Hepatic stellate cell (primary cell): ENCODE measurements around the gene TMTC2.

Source experiments
- DNase-seq: peaks from one replicate; pipeline ENCODE4 v3.0.0; 2011; ENCODE audit warnings: low spot score

Gene TMTC2

DNA sequence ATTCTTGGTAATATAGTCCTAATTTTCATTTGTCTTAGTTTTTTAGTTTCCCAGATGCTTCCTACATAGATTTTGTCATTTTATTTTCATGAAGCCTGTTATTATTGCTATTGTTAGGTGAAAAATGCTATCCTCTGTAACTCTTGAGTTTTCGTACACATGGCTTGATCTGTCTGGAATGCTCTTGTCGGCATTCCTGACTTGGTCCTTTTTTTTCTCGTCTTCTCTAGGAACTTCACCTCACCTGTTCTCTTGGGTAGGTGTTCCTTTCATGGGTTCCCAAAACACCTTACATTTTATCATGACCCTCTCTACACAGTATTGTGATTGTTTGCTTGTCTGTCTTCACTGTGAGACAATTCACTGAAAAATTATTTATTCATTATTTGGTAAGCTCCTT lies 267.4 kb downstream of the TMTC2 start:
- DNase-seq = no peak

DNA sequence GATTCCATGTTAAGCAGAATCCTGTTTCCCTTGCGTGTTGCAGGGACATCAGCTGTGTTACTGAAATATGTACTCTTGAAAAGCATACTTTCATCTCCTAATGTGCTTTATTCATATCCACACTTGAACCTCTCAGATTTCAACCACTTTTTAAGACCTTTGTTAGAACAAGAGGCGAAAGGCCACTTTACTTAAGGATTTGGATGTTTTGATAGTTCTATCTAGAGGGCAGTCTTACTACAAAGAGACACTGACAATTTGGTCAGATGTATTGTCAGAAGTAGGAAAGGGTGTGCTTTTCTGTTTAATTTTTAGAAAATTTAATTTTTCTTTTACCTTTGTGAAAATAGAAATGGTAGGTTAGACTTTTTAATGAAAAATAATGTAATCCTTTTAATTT lies 267.9 kb downstream of the TMTC2 start:
- DNase-seq = no peak

DNA sequence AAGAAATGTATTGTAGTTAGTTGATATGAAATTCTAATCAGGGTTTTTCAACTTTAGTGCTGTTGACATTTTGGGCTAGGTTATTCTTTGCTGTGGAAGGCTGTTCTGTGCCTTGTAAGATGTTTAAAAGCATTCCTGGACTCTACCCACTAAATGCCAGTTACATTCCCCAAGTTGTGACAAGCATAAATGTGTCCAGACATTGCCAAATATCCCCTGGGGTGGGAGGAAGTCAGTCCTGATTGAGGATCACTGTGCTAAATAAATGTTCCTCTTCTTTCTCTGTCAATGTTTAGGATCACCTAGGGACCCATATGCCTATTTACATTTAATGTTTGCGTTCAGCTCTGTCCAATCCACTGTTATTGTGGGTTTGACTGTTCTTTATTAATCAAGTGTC lies 268.3 kb downstream of the TMTC2 start:
- no peak for DNase-seq

DNA sequence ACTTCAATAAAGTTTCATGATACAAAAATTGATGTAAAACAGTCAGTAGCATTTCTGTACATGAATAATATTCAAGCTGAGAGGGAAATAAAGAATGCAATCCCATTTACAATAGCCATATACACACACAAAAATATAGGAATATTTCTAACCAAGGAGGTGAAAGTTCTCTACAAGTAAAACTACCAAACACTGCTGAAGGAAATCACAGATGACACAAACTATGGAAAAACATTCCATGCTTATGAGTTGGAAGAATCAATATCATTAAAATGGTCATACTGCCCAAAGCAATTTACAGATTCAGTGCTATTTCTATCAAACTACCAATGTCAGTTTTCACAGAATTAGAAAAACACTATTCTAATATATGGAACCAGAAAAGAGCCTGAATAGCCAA lies 272.3 kb downstream of the TMTC2 start:
- DNase-seq = no peak

DNA sequence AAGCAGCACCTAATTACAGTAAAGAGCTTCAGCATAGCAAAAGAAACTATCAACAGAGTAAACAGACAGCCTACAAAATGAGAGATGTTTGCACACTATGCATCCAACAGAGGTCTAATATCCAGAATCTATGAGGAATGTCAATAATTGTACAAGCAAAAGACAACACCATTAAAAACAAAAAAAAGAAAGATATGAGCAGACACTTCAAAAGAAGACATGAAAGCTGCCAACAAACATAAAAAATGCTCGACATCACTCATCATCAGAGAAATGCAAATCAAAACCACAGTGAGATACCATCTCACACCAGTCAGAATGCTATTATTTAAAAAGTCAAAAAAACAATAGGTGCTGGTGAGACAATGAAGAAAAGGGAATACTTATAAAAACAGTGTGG lies 273.1 kb downstream of the TMTC2 start:
- no peak for DNase-seq

DNA sequence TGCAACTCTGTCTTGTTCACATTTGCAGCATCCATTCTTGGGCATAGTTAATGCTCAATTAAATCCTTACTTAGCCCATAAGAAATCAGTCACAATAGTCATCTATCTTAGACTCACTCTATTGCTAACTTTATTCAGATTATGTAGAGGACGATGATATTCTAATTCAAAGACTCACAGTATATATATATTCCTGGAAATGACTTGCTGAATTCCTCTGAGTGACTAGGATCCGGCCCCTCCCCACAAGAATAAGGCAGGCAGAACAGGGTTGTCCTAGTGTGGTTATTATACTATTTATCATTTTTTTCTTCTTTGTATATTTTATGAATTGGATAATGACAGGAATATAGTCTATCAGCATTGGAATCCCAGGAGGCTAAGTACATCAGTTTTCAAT lies 275.1 kb downstream of the TMTC2 start:
- DNase-seq = no peak

DNA sequence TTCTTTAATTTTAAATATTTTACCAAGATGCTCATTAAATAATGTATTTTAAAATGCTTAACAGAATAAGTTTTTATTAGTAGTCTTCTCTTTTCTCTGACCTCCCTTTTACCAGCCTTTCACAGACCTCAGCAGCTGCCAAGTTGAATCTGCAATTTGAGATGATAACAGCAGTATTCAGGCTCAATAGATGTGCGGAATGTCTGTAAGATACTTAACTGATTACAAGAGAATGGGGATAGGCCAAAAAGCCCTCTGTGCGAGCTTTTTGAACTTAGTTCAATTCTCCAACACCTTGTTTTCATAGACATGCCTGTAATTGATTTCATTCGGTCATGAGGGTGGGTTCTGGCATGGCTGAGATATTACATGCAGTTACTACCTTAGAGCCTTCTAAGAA lies 277.2 kb downstream of the TMTC2 start:
- DNase-seq = no peak

DNA sequence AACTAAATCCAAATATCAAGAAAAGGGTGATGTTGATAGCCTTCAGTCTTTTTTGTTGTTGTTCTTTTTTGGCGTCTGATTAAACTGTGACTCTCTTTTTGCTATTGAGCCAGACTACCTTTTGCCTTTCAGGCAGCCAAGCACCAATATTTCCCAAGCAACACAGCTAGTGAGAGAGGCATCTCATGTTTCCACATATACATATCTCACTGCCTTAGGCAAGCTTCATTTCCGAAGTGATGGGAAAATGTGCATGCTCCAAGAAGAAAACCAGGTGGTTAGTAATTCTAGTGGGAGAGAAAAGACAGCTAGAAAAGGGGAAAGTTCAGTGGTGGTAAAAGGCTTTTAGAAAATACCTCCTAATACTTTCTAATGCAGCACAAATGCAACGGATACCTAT lies 277.7 kb downstream of the TMTC2 start:
- DNase-seq = no peak

DNA sequence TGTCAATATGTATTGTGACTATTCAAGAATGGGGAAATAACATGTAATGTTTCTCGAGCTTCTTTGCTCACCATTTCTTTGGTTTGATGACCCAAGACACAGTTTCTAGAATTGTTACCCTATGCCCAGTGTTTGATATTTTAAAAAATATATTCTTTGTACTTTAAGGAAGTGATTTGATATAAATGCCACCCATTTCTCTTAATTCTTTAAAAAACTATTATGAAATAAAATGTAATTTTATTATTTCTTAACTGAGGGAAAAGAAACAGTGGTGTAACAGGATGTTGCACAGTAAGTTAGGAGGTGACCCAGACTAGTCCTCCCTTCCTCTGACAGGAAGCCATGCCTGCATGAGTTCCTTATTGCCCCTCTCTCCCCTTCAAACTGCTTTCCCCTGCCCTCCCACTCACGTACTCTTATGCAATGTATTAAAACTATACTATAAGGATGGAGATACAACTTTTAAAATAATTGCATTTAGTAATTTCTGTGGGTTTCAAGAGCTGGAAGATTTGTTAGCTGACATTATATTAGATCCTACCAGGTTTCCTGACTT lies 279.4 kb downstream of the TMTC2 start:
- DNase-seq = no peak

DNA sequence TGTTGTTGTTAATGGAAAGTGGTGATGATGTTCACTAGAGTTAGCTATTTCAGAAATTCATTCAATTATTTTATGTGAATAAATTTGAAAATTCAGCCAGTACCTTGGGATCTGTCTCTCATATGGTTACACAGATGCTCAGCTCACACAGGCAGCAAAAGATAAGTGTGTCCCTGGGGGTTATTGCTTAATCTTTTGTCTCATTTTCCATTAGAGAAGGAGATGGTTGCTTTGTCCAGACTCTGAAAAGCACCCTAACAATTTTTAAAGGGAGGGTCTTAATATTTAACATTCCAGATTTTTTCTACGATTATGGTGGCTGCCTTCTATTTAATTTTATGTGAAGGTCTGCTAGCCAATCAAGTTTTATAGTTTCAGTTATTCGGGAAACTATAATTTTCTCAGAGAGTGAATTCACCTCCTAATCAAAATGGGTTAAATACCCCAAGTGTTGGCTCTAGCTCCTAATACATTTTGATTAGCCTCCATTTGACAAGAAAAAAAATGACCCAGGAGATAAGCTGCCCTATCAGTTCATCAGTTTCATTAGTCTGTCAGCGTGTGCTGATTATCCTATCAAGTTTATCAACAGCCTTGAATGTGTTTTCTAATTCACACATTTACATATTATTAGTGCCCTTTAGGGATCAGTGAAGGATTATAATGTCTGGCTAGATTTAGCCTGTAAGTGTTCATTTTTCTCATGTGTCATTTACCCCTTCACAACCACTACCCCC lies 282.1 kb downstream of the TMTC2 start:
- DNase-seq = no peak

DNA sequence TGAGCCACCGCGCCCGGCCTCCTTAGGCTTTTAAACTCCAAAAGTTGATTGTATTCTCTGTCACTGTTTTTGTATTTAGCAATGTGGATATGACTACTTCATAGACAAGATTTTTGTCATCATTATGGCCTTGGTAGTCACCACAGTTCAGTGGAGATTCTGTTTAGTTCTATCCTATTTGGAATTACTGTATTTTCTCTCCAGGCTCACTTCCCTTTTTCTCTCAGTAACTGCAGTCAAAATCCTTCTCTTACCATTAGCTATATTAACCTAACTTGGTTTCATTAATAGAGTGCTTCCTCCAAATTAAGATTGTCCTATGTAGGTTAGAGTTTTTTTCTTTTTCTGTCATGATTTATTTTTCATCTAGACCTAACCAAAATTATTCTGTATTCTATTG lies 283.9 kb downstream of the TMTC2 start:
- DNase-seq = no peak

DNA sequence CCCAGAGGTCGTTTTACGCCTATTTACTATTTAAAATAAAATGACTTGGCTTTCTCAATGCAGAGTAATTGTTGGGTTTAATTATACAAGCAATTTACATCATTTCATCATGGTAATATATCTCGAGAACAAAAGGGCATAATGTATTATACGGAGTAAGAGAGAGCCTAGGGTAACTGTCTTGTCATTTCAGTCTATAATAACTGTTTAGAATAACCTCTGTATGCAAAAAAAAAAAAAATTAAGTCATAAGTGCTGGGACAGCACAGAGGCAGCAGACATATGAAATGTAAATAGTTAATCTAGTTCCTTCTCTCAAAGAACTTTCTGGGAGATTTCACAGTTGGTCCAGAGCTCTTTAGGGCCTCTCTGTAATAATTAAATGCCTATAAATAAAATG lies 284.9 kb downstream of the TMTC2 start:
- DNase-seq = no peak

DNA sequence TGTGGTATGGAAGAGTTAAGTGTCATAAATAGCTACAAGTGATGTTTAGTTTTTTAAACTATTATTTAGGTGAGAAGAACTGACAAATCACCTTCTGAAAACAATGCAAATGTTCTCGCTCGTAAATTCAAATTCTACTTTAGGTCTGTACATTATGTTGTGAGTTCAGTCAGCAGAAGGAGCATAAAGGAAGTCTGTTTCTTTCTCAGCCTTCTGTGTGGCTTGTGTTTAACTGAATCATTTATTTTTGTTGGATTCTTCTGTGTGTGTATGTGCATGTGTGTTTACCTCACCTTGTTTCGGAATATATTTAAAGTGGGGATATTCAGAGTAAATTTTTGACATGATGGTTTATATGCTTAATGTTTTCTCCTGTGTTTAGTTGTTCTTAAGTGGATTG lies 285.9 kb downstream of the TMTC2 start:
- DNase-seq = no peak

DNA sequence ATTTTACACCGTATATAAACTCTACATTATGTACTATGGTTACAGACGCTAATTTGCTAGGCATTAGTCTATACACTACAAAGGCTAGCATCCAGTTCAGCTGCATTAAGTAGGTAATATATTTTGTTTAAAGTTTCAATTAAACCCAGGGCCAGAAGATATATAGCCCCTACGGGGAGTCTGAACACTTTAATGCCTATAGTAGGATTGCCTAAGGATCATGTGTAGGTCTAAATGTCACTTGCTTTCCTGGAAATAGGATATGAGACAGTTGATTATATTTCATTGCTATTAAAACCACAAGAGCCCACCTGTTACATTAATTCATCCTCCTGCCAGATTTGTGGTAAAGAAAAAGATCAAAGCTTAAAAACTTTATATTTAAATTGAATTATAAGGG lies 286.9 kb downstream of the TMTC2 start:
- no peak for DNase-seq

DNA sequence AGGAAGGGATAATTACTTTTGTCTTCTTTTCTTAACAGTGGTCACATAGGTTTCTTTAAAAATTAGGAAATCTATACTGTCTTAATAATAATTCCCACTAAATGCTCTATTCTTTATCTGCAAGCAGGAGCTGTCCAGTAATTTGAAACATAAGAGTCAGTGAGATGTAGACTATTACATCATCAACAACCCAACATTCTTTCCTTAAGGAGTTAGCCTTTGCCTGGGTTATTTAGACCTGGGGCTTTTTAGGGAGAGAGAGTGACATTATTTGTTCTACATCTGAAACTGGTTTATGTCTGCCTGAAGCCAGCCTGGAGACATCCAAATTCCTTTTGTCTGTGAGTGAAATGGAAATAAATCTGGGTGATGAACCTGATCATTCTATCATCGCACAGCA lies 294.4 kb downstream of the TMTC2 start:
- DNase-seq = no peak

DNA sequence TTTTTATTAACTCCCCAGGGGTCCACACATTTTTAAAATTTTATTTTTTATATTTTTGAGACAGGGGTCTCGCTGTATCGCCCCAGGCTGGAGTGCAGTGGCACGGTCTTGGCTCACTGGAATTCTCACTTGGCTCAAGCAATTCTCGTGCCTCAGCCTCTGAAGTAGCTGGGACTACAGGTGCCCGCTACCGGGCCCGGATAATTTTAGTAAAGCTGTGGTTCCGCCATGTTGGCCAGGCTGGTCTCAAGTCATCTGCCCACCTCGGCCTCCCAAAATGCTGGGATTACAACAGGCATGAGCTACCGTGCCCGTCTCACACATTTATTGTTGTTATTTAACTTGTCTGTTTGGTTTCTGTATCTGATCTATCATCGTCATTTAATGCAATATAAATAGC lies 307.4 kb downstream of the TMTC2 start:
- DNase-seq = no peak

DNA sequence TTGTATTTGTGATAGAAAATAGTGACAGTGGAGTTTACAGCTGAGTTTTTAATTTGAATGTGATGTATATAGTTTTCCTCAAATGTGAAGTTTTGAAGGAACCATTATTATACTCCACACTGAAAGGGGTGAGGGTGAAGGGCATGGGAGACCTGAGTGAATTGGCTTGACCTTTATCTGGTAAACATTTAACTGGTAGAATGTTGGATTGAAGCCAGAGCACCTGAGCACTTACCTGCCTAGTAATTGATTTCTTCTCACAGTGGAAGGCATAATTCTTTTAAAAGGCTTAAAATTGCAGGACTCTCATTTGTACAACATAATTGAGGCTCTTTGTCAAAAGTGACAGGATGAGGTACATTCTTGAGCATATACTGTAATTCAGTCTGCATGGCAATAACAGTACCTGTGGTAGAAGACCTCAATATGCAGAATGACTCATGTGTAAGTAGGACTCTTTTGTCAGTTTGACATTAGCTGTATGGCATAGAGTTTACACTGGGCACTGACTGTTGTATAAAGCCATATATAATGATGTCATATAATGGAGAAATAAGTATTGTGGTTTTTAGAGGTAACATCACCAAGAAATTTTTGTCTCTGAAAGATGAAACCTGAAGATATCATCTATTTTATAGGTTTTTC lies 309.6 kb downstream of the TMTC2 start:
- no peak for DNase-seq

DNA sequence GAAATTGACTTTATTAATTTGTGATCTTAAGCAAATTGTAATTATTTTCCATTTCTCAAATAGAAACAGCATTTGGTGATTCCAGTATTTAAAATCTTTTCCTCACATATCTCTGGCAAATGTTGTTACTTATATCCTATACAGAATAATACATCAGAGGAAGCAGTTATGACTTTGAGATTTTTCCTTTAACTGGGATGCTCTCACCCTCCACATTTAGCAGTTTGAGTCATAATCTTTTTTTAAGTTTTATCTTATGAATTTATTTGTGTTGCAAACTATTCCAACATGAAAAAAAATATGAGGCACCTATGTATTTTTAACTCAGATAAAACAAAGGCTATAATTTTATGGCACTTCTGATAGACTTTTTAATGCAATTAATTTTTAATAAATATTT lies 311.8 kb downstream of the TMTC2 start:
- DNase-seq = no peak

DNA sequence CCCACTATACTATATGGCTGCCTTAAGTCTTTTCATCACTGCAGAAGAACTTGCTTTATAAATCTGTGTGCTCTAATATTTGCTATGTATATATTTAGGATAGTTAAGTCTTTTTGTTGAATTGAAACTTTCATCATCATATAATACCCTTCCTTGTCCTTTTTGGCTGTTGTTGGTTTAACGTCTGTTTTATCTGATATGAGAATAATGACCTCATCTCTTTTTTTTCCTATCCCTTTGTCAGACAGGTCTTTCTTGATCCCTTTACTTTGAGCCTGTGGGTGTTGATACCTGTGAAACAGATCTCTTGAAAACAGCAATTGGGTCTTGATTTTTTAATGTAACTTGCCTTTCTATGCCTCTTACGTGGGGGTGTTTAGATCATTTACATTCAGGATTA lies 316.3 kb downstream of the TMTC2 start:
- DNase-seq = no peak

DNA sequence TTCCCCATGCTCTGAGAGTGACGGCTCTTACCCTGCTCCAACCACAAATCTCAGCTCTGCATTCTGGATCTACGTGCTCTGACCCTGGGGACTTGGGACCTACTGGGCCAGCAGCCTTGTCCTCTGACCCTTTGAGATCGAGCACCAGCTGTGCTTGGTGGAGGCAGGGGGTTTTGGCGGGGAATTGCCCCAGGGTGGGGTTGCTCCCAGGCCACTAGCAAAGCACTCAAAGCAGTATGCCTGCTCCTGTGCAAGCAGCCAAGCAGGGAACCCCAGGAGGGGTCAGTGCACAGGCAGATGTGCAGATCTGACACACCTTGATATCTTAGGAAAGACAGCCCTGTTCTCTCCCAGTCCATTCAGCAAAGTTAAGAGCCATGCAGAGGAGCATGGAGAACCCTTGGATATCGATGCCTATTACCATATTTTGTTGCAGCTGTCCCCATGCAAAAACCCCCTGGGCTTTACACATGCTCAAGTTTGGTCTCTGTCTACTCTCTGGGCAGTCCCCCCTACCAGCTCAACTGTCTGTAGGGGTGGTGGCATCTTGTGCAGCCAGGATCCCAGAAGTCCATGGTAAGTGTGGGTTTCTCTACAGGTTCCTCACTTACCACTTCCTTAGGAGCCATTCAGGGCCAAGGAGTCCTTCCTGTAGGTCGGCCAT lies 319.0 kb downstream of the TMTC2 start:
- no peak for DNase-seq

DNA sequence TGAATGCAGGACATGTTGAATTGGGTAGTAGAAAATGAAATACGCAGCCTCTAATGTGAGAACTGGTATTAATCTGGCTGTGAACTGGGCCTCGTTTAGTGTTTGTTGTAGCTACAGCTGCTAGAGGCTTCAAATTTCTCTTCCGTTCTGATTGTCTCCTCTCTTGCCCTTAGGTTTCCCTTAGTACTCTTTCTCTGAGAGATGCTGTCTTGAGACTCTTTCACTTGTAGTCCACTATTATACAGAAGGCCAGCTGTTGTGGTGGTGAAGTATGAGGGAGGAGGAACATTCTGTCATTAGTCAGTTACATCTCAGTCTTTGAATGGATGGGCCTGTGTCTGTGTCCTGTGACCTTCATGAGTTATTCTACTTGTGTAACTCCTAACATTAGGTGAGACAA lies 322.0 kb downstream of the TMTC2 start:
- no peak for DNase-seq

DNA sequence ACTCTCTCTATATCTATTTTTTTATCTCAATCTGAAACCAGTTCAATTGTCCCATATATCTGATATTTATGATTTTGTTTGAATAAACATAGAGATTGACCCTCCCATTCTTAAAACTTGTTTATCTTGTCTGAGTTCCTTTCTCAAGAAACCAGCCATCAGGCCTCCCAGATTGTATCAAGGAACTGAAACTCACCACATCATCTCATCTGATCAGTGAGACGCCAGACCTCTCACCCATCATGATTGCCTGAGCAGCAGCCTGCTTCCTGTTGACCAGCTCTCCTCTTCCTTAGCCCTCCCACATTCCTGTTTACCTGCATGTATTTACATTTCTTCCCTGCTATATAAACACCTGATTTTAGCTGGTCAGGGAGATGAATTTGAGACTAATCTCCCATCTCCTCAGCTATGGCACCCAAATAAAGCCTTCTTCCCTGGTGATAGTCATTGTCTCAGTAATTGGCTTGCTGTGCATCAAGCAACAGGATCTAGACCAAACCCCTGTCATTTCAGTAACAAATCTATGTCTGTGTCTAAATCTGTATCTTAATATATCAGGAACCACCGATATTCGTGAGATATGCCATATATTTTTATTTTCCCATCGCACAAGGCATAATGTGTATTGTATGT lies 323.6 kb downstream of the TMTC2 start:
- no peak for DNase-seq
